HL-60 (cell line): ENCODE results near the gene GTF2IRD1.

Source experiments
- CTCF ChIP-seq: IDR thresholded peaks from one replicate; pipeline ENCODE4 v1.5.1; 2011; ENCODE audit warnings: low read length, control low read depth, inconsistent platforms; ENCODE audit not compliant: insufficient read depth
- GABPA ChIP-seq: IDR thresholded peaks from 2 replicates; pipeline ENCODE4 v1.6.1; 2012; ENCODE audit warnings: low read depth
- POLR2AphosphoS5 ChIP-seq: IDR thresholded peaks from 2 replicates; pipeline ENCODE4 v1.6.1; 2012; ENCODE audit warnings: low read depth
- REST ChIP-seq: IDR thresholded peaks from 2 replicates; pipeline ENCODE4 v1.6.1; 2012; ENCODE audit warnings: low read depth; ENCODE audit not compliant: insufficient replicate concordance
- SPI1 ChIP-seq: IDR thresholded peaks from 2 replicates; pipeline ENCODE4 v1.6.1; 2012; ENCODE audit warnings: low read depth, mild to moderate bottlenecking, borderline replicate concordance

GRCh38 chr7:74474271-74474865 lies 20.7 kb downstream of the GTF2IRD1 start:
- TF ChIP-seq CTCF, result no peak
- no peak for TF ChIP-seq SPI1
- no peak for TF ChIP-seq POLR2AphosphoS5
- TF ChIP-seq REST, result no peak
- TF ChIP-seq GABPA, result no peak
